B cell (primary cell): ENCODE measurements around the gene SMARCD1. TPM values are rescaled to one million over a fixed set of nuclear protein-coding genes. Genes with fewer than 3 reads are reported as not detected.

Experiments
- ATAC-seq: fragments of 200-7000 bp; cut with Tn5 transposase; one replicate; pipeline ENCODE4 v1.10.0; 2021; ENCODE audit warnings: low read depth, mild to moderate bottlenecking, moderate number of reproducible peaks, moderate library complexity
- CTCF ChIA-PET: fragments of 350-600 bp; sonication (Branson Sonifier 250); formaldehyde crosslinking; loops from one replicate; lab custom pipeline; 2021; ENCODE audit warnings: antibody characterized with exemption, inconsistent platforms; lab: Charles Lee
- POLR2A ChIA-PET: fragments of 350-600 bp; sonication (Branson Sonifier 250); formaldehyde crosslinking; loops from one replicate; lab custom pipeline; 2021; ENCODE audit warnings: antibody characterized with exemption; lab: Charles Lee
- DNase-seq: peaks from one replicate; pipeline ENCODE4 v3.0.0; 2013
- H2AFZ ChIP-seq: 2 replicates; pipeline ENCODE4 v1.6.1; 2012; ENCODE audit warnings: mild to moderate bottlenecking, low read depth, low read length; ENCODE audit not compliant: insufficient read depth, poor library complexity, severe bottlenecking
- H3K27ac ChIP-seq, 2 donors: 1 replicate in 1 of 2; 2 replicates in 1 of 2; pipeline ENCODE4 v1.5.1; 2012 to 2013; ENCODE audit warnings: low read length in 2 of 2, mild to moderate bottlenecking in 2 of 2, moderate library complexity in 1 of 2
- H3K27me3 ChIP-seq, 4 experiments: fragments of 200-600 bp in 1 of 4; sonication (generic) in 1 of 4; replicated peaks in 1 of 4; 1 replicate in 2 of 4; 2 replicates in 2 of 4; pipeline versions ENCODE4 v1.6.1 to v1.7.0; 2013 to 2016; ENCODE audit warnings: low read length in 3 of 4, mild to moderate bottlenecking in 2 of 4, mixed read lengths in 1 of 4, moderate library complexity in 1 of 4; ENCODE audit not compliant: insufficient read depth in 4 of 4, control insufficient read depth in 3 of 4; ENCODE audit errors: control extremely low read depth in 1 of 4
- H3K36me3 ChIP-seq, 2 experiments: replicated peaks in 1 of 2; 1 replicate in 1 of 2; 2 replicates in 1 of 2; pipeline versions ENCODE4 v1.6.1 to v1.7.1; 2013; ENCODE audit warnings: low read length in 1 of 2; ENCODE audit not compliant: insufficient read depth in 2 of 2, control insufficient read depth in 1 of 2; ENCODE audit errors: control extremely low read depth in 1 of 2, extremely low read depth in 1 of 2
- H3K4me1 ChIP-seq, 2 donors: fragments of 200-600 bp in 1 of 2; sonication (generic) in 1 of 2; 1 replicate in 1 of 2; 2 replicates in 1 of 2; pipeline versions ENCODE4 v1.5.1 to v1.6.1; 2013 to 2017; ENCODE audit warnings: low read length in 2 of 2; ENCODE audit not compliant: control insufficient read depth in 2 of 2, insufficient read depth in 2 of 2
- H3K4me2 ChIP-seq: replicated peaks from 2 replicates; pipeline ENCODE3; 2012; ENCODE audit warnings: mild to moderate bottlenecking, low read depth, low read length; ENCODE audit not compliant: poor library complexity, severe bottlenecking
- H3K4me3 ChIP-seq, 5 experiments: fragments of 200-600 bp in 1 of 5; sonication (generic) in 1 of 5; 1 replicate in 3 of 5; 2 replicates in 2 of 5; pipeline versions ENCODE4 v1.5.1 to v1.7.0; 2011 to 2016; ENCODE audit warnings: low read length in 4 of 5, mild to moderate bottlenecking in 4 of 5, low read depth in 2 of 5, control low read depth in 1 of 5, moderate library complexity in 1 of 5; ENCODE audit not compliant: insufficient read depth in 1 of 5; ENCODE audit errors: control extremely low read depth in 1 of 5, extremely low read depth in 1 of 5
- H3K79me2 ChIP-seq: fragments of 200-600 bp; sonication (generic); one replicate; pipeline ENCODE4 v1.6.0; 2016; ENCODE audit warnings: low read length; ENCODE audit not compliant: control insufficient read depth, insufficient read depth
- H3K9ac ChIP-seq: fragments of 200-600 bp; sonication (generic); 2 replicates; pipeline ENCODE4 v1.6.1; 2017; ENCODE audit warnings: mild to moderate bottlenecking, low read length, moderate library complexity
- H3K9me3 ChIP-seq, 3 donors: one replicate each; pipeline versions ENCODE4 v1.6.1 to v1.7.1; 2013; ENCODE audit warnings: low read length in 2 of 3; ENCODE audit not compliant: control insufficient read depth in 2 of 3, insufficient read depth in 1 of 3; ENCODE audit errors: control extremely low read depth in 1 of 3
- H4K20me1 ChIP-seq: 2 replicates; pipeline ENCODE4 v1.6.0; 2012; ENCODE audit warnings: mild to moderate bottlenecking, low read length; ENCODE audit not compliant: insufficient read depth, control insufficient read depth, poor library complexity, severe bottlenecking
- H3K27ac Mint-ChIP-seq: one replicate; pipeline ENCODE4 v1.8.0; 2021; ENCODE audit warnings: mixed read lengths
- H3K27me3 Mint-ChIP-seq: one replicate; pipeline ENCODE4 v1.8.0; 2021; ENCODE audit warnings: mixed read lengths
- H3K4me1 Mint-ChIP-seq: one replicate; pipeline ENCODE4 v1.8.0; 2021; ENCODE audit warnings: mixed read lengths
- H3K4me3 Mint-ChIP-seq: one replicate; pipeline ENCODE4 v1.8.0; 2021; ENCODE audit warnings: mixed read lengths
- H3K9me3 Mint-ChIP-seq: one replicate; pipeline ENCODE4 v1.8.0; 2022; ENCODE audit warnings: mixed read lengths; ENCODE audit not compliant: insufficient read depth
- CTCF ChIP-seq: fragments of 200-600 bp; IDR thresholded peaks from one replicate; pipeline ENCODE4 v1.8.0; 2022; ENCODE audit warnings: antibody characterized with exemption, mild to moderate bottlenecking
- EZH2 ChIP-seq: IDR thresholded peaks from 2 replicates; pipeline ENCODE4 v1.6.1; 2012; ENCODE audit warnings: borderline replicate concordance, low read depth, mild to moderate bottlenecking, moderate library complexity, low read length; ENCODE audit not compliant: insufficient read depth, poor library complexity, severe bottlenecking
- WGBS: methylation state at CpG from one replicate; pipeline ENCODE4 v1.1.5; 2013; ENCODE audit warnings: missing lambda C conversion rate; ENCODE audit not compliant: insufficient coverage; 5-methylcytosine and 5-hydroxymethylcytosine counted together
- intact Hi-C: fragments of 100-400 bp; cut with micrococcal nuclease; formaldehyde crosslinking; loops from one replicate; pipeline ENCODE4 v1.10.0; 2022
- polyA plus RNA-seq: library from polyadenylated mRNA; depleted of rRNA; stranded (reverse); fragments of >200 nt; gene quantifications from 2 replicates; pipeline ENCODE4 v1.2.3, GENCODE V29; 2012
- total RNA-seq, 2 donors: library from RNA; stranded (reverse); fragments of 120-200 nt in 1 of 2; gene quantifications; 1 replicate in 1 of 2; 2 replicates in 1 of 2; pipeline versions ENCODE4 v1.2.3 to v1.2.4, GENCODE V29; 2013 to 2022

SMARCD1 gene
- total and polyA plus RNA-seq, 2 donors (not counting 1 experiment from before 2014, with no cell fraction given), result 67.8 to 101 TPM

- no peak overlapping the region for H3K27ac Mint-ChIP-seq
- peak overlapping the region; percentile 92 for H3K4me3 Mint-ChIP-seq
- H3K4me3 ChIP-seq, result peak overlapping the region in 2 of 5 experiments; percentile 51 to 62
- no peak for TF ChIP-seq CTCF
- TF ChIP-seq EZH2, result no peak
- H3K27me3 Mint-ChIP-seq, result peaks cover 67% of the 10 kb centered on the region
- ChIA-PET POLR2A (no interaction called here), CTCF (interaction anchor here (0.7 to 4.8 kb wide), 16 partner anchors 9 to 279 kb away, joined by 3 to 90 read pairs (median 5); no protein-coding TSS in a partner anchor)
- peaks cover 22 to 23% of the 10 kb centered on the region in 2 donors for H3K4me1 ChIP-seq
- no peak overlapping the region for H2AFZ ChIP-seq
- H3K36me3 ChIP-seq, result no peaks in the 10 kb centered on the region
- no peaks in the 10 kb centered on the region for H3K9me3 Mint-ChIP-seq
- WGBS, result 13% methylated on average over 1 of the region's 3 CpGs
- H3K79me2 ChIP-seq, result no peaks in the 10 kb centered on the region
- ATAC-seq (no peak), DNase-seq (no peak)
- no peaks in the 10 kb centered on the region for H4K20me1 ChIP-seq
- peaks cover 0 to 4% (median 0%) of the 10 kb centered on the region in 3 donors for H3K9me3 ChIP-seq
- intact Hi-C loops, result loop anchor here (5.0 kb wide), 1 partner anchor 189 kb away; no protein-coding TSS in a partner anchor
- no peak overlapping the region for H3K27ac ChIP-seq
- peaks cover 20% of the 10 kb centered on the region for H3K4me1 Mint-ChIP-seq
- no peak overlapping the region for H3K9ac ChIP-seq
- H3K27me3 ChIP-seq, result peaks cover 0 to 55% (median 24%) of the 10 kb centered on the region in 4 experiments
- peak overlapping the region; percentile 94 for H3K4me2 ChIP-seq
Observed at GRCh38 chr12:50056639-50056976, 28.5 kb upstream of the SMARCD1 start.

GRCh38 chr12:50057000-50057841 is 27.9 kb upstream of the SMARCD1 start, which contains the start of gene ASIC1:
ASIC1 (plus strand) TSS chr12:50057596; CDS start chr12:50058767, 1,171 bp downstream.
- peak; percentile 34 for ATAC-seq
- intact Hi-C loops, result loop anchor here (5.0 kb wide), 1 partner anchor 190 kb away; no protein-coding TSS in a partner anchor
- peak within 1 kb of the TSS; percentile 56 for H2AFZ ChIP-seq
- no peaks in the 10 kb centered on the region for H3K36me3 ChIP-seq
- peak within 1 kb of the TSS; percentile 60 for H3K9ac ChIP-seq
- H3K9me3 ChIP-seq, result peaks cover 0 to 4% (median 0%) of the 10 kb centered on the region in 3 donors
- H3K9me3 Mint-ChIP-seq, result no peaks in the 10 kb centered on the region
- peaks cover 19% of the 10 kb centered on the region for H3K4me1 Mint-ChIP-seq
- peak within 1 kb of the TSS; percentile 94 for H3K4me2 ChIP-seq
- H3K4me1 ChIP-seq, result peaks cover 22 to 23% of the 10 kb centered on the region in 2 donors
- peaks cover 65% of the 10 kb centered on the region for H3K27me3 Mint-ChIP-seq
- no peaks in the 10 kb centered on the region for H3K79me2 ChIP-seq
- H3K27ac Mint-ChIP-seq, result no peak within 1 kb of the TSS
- no peak within 1 kb of the TSS for H3K27ac ChIP-seq
- H3K4me3 ChIP-seq, result peak within 1 kb of the TSS; percentile 2 to 62 (median 51)
- ChIA-PET POLR2A (no interaction called here), CTCF (interaction anchor here (0.6 to 4.8 kb wide), 12 partner anchors 8 to 280 kb away, joined by 3 to 90 read pairs (median 6); no protein-coding TSS in a partner anchor)
- peak within 1 kb of the TSS; percentile 92 for H3K4me3 Mint-ChIP-seq
- no peaks in the 10 kb centered on the region for H4K20me1 ChIP-seq
- WGBS, result 1% methylated on average over 75 of the region's 88 CpGs
- peak; percentile 61 for DNase-seq
- peaks cover 0 to 51% (median 21%) of the 10 kb centered on the region in 4 experiments for H3K27me3 ChIP-seq
- TF ChIP-seq CTCF (no peak), EZH2 (no peak)
